Breast epithelium (tissue), 4 donors: ENCODE data around the gene FLNB. TPM values are rescaled to one million over a fixed set of nuclear protein-coding genes. Genes with fewer than 3 reads are reported as not detected.

Source experiments
- DNase-seq, 2 donors: peaks; one replicate each; pipeline ENCODE4 v3.0.0-alpha.2; 2019; ENCODE audit warnings: low spot score in 2 of 2
- H3K27ac ChIP-seq, 2 donors: fragments of 200-600 bp; sonication (generic) in 1 of 2; one replicate each; pipeline ENCODE4 v1.5.1; 2016 to 2019; ENCODE audit warnings: mild to moderate bottlenecking in 1 of 2
- H3K27me3 ChIP-seq, 2 donors: fragments of 200-600 bp; sonication (generic) in 1 of 2; one replicate each; pipeline versions ENCODE4 v1.5.1 to v1.6.0; 2017 to 2019; ENCODE audit warnings: control low read depth in 1 of 2, mild to moderate bottlenecking in 1 of 2
- H3K36me3 ChIP-seq: fragments of 200-600 bp; one replicate; pipeline ENCODE4 v1.5.1; 2019
- H3K4me1 ChIP-seq, 2 donors: fragments of 200-600 bp; sonication (generic); one replicate each; pipeline ENCODE4 v1.5.1; 2016 to 2019; ENCODE audit warnings: control low read depth in 1 of 2
- H3K4me3 ChIP-seq, 3 donors: fragments of 200-600 bp; sonication (generic); 1 replicate in 2 of 3; 2 replicates in 1 of 3; pipeline ENCODE4 v1.5.1; 2016 to 2019; ENCODE audit warnings: mild to moderate bottlenecking in 3 of 3, moderate library complexity in 2 of 3
- H3K9me3 ChIP-seq, 2 donors: fragments of 200-600 bp; sonication (generic) in 1 of 2; one replicate each; pipeline ENCODE4 v1.5.1; 2016 to 2019; ENCODE audit warnings: control low read depth in 1 of 2
- CTCF ChIP-seq, 3 donors: fragments of 450-650 bp; IDR thresholded peaks; one replicate each; pipeline ENCODE4 v1.5.1; 2016 to 2017; ENCODE audit warnings: antibody characterized with exemption in 3 of 3, mild to moderate bottlenecking in 3 of 3, moderate library complexity in 3 of 3
- POLR2A ChIP-seq: fragments of 450-650 bp; IDR thresholded peaks from one replicate; pipeline ENCODE4 v1.6.1; 2016; ENCODE audit warnings: antibody characterized with exemption, mild to moderate bottlenecking, moderate library complexity
- POLR2AphosphoS5 ChIP-seq, 3 donors: sonication (generic); formaldehyde crosslinking; IDR thresholded peaks; one replicate each; pipeline ENCODE4 v1.6.1; 2017; ENCODE audit warnings: antibody characterized with exemption in 3 of 3
- intact Hi-C: fragments of 100-400 bp; cut with DNase I; formaldehyde crosslinking; loops from one replicate; pipeline ENCODE4 v1.15.1; 2023; ENCODE audit warnings: low total_unique reads
- total RNA-seq, 3 donors: library from RNA; depleted of rRNA; stranded (reverse); fragments of >200 nt; gene quantifications; one replicate each; pipeline ENCODE4 v1.1.0, GENCODE V29; 2016

The FLNB gene
- total RNA-seq, 3 donors from 2014 or later = 40.3 to 242 (median 164) TPM

- TF ChIP-seq POLR2A = no peak
- no peak for TF ChIP-seq POLR2AphosphoS5 (IDR thresholded peaks at IDR 0.05)
- no peak for TF ChIP-seq CTCF (IDR thresholded peaks at IDR 0.05)
Observed at GRCh38 chr3:58206406-58207011, 198.3 kb downstream of the FLNB start.

GRCh38 chr3:58207954-58208353, 199.7 kb downstream of the FLNB start:
- intact Hi-C loops = no loop called here
- TF ChIP-seq CTCF (IDR thresholded peaks at IDR 0.05) (no peak), POLR2A (no peak), POLR2AphosphoS5 (IDR thresholded peaks at IDR 0.05) (no peak)
- Histone ChIP-seq H3K27me3 (no peaks in the 10 kb centered on the region), H3K9me3 (no peaks in the 10 kb centered on the region), H3K36me3 (no peaks in the 10 kb centered on the region), H3K4me3 (no peak overlapping the region), H3K4me1 (no peaks in the 10 kb centered on the region), H3K27ac (no peak overlapping the region)
- DNase-seq = no peak

More at GRCh38 chr3:58206406-58207011, 198.3 kb downstream of the FLNB start:
- Histone ChIP-seq H3K4me3 (no peak overlapping the region), H3K36me3 (no peaks in the 10 kb centered on the region), H3K27me3 (no peaks in the 10 kb centered on the region), H3K27ac (no peak overlapping the region), H3K4me1 (no peaks in the 10 kb centered on the region), H3K9me3 (no peaks in the 10 kb centered on the region)
- no peak for DNase-seq
- intact Hi-C loops = no loop called here

- H3K36me3 ChIP-seq = no peaks in the 10 kb centered on the region
- intact Hi-C loops = loop anchor here (1.0 kb wide), 1 partner anchor 31 kb away; no protein-coding TSS in a partner anchor
- no peak for TF ChIP-seq POLR2A
- TF ChIP-seq POLR2AphosphoS5 (IDR thresholded peaks at IDR 0.05) = no peak
- no peak for TF ChIP-seq CTCF (IDR thresholded peaks at IDR 0.05)
Observed at GRCh38 chr3:58209933-58210332, 201.7 kb downstream of the FLNB start.

GRCh38 chr3:58210761-58211460, 202.7 kb downstream of the FLNB start, which contains the start of gene DNASE1L3:
DNASE1L3 (minus strand) TSS chr3:58210972; CDS start chr3:58210906, 66 bp downstream.
- TF ChIP-seq POLR2AphosphoS5 (IDR thresholded peaks at IDR 0.05) = peak in 1 of 3 donors; percentile 13
- no peak for TF ChIP-seq CTCF (IDR thresholded peaks at IDR 0.05)
- TF ChIP-seq POLR2A = no peak
- Histone ChIP-seq H3K9me3 (no peaks in the 10 kb centered on the region), H3K27me3 (no peaks in the 10 kb centered on the region), H3K27ac (peak within 1 kb of the TSS in 1 of 2 donors; percentile 4), H3K36me3 (no peaks in the 10 kb centered on the region), H3K4me1 (no peaks in the 10 kb centered on the region), H3K4me3 (no peak within 1 kb of the TSS)
- no peak for DNase-seq
- intact Hi-C loops = no loop called here

More at GRCh38 chr3:58209933-58210332, 201.7 kb downstream of the FLNB start:
- DNase-seq = no peak
- Histone ChIP-seq H3K4me3 (no peak overlapping the region), H3K27me3 (no peaks in the 10 kb centered on the region), H3K9me3 (no peaks in the 10 kb centered on the region), H3K27ac (no peak overlapping the region), H3K4me1 (no peaks in the 10 kb centered on the region)
